ENCODE measurements around the gene CIDEA.

DNA sequence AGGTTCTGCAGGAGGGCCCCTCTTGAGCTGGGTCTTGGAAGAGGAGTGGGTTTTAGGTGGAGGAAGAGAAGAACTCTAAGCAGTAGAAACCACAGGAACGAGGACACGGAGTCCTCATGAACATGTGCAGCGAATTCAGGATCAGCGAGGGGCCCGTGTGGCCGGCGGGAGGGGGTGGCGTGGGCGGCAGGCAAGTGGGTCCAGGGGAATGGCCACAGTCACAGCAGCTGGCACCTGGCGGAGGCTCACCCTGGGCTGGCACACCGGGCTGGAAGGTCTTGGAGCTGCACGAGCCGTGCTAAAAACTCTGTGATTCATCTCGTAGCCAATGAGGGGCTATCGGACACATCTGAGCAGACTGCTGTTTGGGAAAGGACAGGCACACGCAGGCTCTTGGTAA, 18.0 kb upstream of the CIDEA start:
- TF ChIP-seq, protein P1, sequence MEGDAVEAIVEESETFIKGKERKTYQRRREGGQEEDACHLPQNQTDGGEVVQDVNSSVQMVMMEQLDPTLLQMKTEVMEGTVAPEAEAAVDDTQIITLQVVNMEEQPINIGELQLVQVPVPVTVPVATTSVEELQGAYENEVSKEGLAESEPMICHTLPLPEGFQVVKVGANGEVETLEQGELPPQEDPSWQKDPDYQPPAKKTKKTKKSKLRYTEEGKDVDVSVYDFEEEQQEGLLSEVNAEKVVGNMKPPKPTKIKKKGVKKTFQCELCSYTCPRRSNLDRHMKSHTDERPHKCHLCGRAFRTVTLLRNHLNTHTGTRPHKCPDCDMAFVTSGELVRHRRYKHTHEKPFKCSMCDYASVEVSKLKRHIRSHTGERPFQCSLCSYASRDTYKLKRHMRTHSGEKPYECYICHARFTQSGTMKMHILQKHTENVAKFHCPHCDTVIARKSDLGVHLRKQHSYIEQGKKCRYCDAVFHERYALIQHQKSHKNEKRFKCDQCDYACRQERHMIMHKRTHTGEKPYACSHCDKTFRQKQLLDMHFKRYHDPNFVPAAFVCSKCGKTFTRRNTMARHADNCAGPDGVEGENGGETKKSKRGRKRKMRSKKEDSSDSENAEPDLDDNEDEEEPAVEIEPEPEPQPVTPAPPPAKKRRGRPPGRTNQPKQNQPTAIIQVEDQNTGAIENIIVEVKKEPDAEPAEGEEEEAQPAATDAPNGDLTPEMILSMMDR (IDR thresholded peaks at IDR 0.05), result no peak
- TF ChIP-seq POLR2A (IDR thresholded peaks at IDR 0.05), result no peak

All from testis (tissue), 2 donors.